Nephron (organoid): ENCODE results near the gene PVALB.

ENCODE experiments used
- H3K27ac Mint-ChIP-seq, 3 experiments: 2 replicates each; pipeline ENCODE4 v1.8.0; 2020; ENCODE audit warnings: mixed read lengths in 3 of 3, mild to moderate bottlenecking in 2 of 3, moderate library complexity in 1 of 3
- H3K27me3 Mint-ChIP-seq: 2 replicates; pipeline ENCODE4 v1.8.0; 2021; ENCODE audit warnings: low read depth, mild to moderate bottlenecking, moderate library complexity, mixed read lengths
- H3K36me3 Mint-ChIP-seq: 2 replicates; pipeline ENCODE4 v1.8.0; 2020; ENCODE audit warnings: low read depth, mixed read lengths
- H3K4me1 Mint-ChIP-seq: 2 replicates; pipeline ENCODE4 v1.8.0; 2020; ENCODE audit warnings: mixed read lengths
- H3K4me3 Mint-ChIP-seq, 3 experiments: 2 replicates each; pipeline ENCODE4 v1.8.0; 2020; ENCODE audit warnings: mild to moderate bottlenecking in 3 of 3, mixed read lengths in 3 of 3, moderate library complexity in 2 of 3
- H3K9me3 Mint-ChIP-seq: 2 replicates; pipeline ENCODE4 v1.8.0; 2020; ENCODE audit warnings: mixed read lengths
- TF ChIP-seq, protein P1 (sequence below), 3 experiments: fragments of 200-600 bp; sonication (generic); IDR thresholded peaks; one replicate each; pipeline ENCODE4 v1.5.0; 2021; ENCODE audit warnings: antibody characterized with exemption in 3 of 3; ENCODE audit not compliant: unreplicated experiment in 3 of 3

PVALB gene

DNA sequence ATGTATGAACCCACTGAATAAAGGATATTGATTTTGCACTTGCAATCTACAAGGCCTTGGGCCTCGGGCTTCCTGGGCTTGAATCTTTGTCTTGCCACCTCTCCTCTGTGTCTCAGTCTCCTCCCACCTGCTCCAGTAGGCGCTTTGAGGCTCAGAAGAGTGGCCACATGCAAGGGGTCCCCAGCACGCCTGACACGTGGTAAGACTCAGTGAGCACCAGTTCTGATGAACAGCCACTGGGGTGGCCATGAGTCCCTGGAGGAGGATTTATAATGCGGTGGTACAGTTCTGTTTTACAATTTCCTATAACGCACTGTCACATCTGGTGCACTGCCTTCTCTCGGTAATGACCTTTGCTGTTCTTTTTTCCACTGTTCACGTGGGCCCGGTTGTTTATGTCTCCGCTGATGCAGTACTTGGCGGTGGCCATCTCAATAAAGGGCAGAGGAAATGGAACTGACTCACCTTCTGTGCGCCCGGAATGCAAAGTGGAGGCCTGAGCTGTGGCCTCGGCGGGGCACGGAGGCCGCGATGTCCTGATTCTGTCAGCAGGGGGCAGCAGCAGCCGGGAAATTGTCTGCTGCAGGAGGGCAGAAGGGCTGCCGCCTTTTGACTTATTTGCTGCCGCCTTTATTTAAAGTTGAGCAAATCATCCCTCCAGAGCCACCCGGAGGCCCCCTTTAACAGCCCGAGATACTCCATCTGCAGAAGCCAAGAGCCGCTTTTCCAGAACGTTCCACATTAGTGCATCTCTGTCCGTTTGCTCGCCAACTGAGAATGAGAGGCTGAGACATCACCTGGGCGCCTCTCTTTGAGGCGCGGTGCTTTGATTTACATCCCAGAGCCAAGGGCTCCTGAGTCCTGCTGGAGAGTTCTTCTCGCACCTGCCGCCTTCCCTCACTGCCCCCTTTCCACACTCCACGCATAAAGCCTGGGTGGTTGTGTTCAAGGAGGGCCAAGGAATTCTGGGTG is 34.9 kb downstream of the PVALB start:
- TF ChIP-seq, protein P1, sequence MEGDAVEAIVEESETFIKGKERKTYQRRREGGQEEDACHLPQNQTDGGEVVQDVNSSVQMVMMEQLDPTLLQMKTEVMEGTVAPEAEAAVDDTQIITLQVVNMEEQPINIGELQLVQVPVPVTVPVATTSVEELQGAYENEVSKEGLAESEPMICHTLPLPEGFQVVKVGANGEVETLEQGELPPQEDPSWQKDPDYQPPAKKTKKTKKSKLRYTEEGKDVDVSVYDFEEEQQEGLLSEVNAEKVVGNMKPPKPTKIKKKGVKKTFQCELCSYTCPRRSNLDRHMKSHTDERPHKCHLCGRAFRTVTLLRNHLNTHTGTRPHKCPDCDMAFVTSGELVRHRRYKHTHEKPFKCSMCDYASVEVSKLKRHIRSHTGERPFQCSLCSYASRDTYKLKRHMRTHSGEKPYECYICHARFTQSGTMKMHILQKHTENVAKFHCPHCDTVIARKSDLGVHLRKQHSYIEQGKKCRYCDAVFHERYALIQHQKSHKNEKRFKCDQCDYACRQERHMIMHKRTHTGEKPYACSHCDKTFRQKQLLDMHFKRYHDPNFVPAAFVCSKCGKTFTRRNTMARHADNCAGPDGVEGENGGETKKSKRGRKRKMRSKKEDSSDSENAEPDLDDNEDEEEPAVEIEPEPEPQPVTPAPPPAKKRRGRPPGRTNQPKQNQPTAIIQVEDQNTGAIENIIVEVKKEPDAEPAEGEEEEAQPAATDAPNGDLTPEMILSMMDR (IDR thresholded peaks at IDR 0.05; ENCODE audit: unreplicated experiment in 3 of 3), result peak; percentile 94 to 96 (median 94)
- peaks cover 6% of the 10 kb centered on the region for H3K36me3 Mint-ChIP-seq
- H3K4me1 Mint-ChIP-seq, result peaks cover 12% of the 10 kb centered on the region
- peaks cover 7% of the 10 kb centered on the region for H3K9me3 Mint-ChIP-seq
- peaks cover 54% of the 10 kb centered on the region for H3K27me3 Mint-ChIP-seq
- no peak overlapping the region for H3K27ac Mint-ChIP-seq
- no peak overlapping the region for H3K4me3 Mint-ChIP-seq

DNA sequence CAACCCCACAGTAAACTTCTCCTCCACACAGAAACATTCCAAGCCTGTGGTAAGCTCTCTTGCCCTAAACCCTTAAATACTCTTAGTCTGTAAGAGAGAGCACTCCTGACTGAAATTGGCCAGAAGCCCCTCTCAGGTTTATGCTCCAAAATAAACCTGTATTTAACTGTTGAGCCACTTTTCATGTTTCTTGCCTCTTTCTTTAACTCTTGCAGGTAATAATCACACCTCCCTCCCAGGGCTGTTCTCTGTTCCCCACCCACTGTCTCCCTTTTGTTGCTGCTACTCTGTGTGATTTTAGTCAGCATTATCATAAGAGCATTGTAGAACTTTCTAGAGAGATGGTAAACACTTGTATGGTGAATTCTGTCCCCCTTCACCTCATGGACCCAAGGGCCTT is 38.8 kb downstream of the PVALB start:
- Mint-ChIP-seq H3K27ac (peak overlapping the region; percentile 12 to 29 (median 16)), H3K9me3 (peaks cover 10% of the 10 kb centered on the region), H3K4me1 (peaks cover 32% of the 10 kb centered on the region), H3K4me3 (peak overlapping the region; percentile 18 to 66 (median 58)), H3K27me3 (peaks cover 24% of the 10 kb centered on the region), H3K36me3 (peaks cover 6% of the 10 kb centered on the region)
- TF ChIP-seq, protein P1 (IDR thresholded peaks at IDR 0.05; ENCODE audit: unreplicated experiment in 3 of 3), result no peak

DNA sequence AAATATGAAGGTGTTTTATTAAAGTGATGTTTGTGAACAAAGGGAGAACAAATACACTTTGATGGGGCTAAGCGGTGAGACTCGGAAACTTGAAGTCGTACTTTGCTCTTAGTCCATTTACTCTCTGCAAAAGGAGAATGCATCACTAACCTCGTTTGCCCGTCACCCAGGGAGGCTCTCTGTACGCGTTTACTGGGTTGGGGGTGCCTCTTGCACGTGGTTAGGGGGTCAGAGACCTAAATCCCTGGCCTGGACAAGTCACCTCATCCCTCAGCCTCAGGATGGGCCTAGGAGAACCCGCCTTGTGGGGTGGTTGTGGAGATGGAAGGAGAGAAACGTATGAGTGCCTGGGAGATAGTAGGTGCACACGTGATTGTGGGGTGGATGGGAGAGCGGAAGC is 40.1 kb downstream of the PVALB start:
- H3K4me3 Mint-ChIP-seq, result peak overlapping the region; percentile 87 to 96 (median 94)
- TF ChIP-seq, protein P1 (IDR thresholded peaks at IDR 0.05; ENCODE audit: unreplicated experiment in 3 of 3), result no peak
- H3K27me3 Mint-ChIP-seq, result peaks cover 12% of the 10 kb centered on the region
- H3K9me3 Mint-ChIP-seq, result peaks cover 10% of the 10 kb centered on the region
- H3K27ac Mint-ChIP-seq, result peak overlapping the region; percentile 83 to 94 (median 85)
- peaks cover 9% of the 10 kb centered on the region for H3K36me3 Mint-ChIP-seq
- peaks cover 24% of the 10 kb centered on the region for H3K4me1 Mint-ChIP-seq

DNA sequence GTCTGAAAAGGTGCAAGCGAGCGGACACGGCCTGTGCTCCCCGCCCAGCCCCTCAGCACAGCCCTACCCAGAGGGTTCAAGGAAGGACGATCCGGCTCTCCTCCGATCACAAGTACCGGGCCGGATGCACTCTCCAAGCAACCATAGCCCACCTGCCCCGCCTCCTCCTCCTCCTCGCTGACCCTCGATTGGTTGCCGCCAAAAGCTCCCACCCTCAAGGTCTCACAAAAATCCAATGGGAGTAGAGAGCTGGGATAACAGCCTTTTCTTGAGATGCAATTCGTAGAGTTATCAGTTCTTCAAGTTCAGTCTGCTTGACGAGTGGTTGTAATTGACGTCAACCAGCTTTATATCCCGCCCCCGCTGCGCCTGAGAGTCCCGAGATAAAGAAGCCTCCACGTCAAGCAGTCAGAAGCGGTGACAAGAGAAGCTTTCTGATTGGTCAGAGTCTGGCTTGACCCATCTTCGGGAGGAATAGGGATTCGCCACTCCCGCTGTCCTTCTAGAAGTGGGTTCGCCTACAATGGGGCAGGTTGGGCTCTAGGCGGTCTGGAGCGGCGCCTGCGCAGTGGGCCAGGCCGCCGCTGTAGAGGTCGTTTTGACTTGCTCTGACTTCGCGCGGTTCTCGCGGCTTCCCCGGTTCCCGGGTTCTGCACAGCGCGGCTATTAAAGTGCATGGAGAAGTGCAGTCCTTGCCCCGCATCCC is 40.7 kb downstream of the PVALB start, which contains the start of gene IFT27:
Gene IFT27, minus strand, starts transcription at position 156 of the 706 bp plus-strand sequence. CDS start 412 bp downstream, outside the sequence.
- Mint-ChIP-seq H3K36me3 (peaks cover 11% of the 10 kb centered on the region), H3K9me3 (peaks cover 10% of the 10 kb centered on the region), H3K4me3 (peak within 1 kb of the TSS; percentile 87 to 96 (median 94)), H3K27ac (peak within 1 kb of the TSS; percentile 83 to 94 (median 85)), H3K27me3 (peaks cover 8% of the 10 kb centered on the region), H3K4me1 (peaks cover 27% of the 10 kb centered on the region)
- TF ChIP-seq, protein P1 (IDR thresholded peaks at IDR 0.05; ENCODE audit: unreplicated experiment in 3 of 3), result no peak

DNA sequence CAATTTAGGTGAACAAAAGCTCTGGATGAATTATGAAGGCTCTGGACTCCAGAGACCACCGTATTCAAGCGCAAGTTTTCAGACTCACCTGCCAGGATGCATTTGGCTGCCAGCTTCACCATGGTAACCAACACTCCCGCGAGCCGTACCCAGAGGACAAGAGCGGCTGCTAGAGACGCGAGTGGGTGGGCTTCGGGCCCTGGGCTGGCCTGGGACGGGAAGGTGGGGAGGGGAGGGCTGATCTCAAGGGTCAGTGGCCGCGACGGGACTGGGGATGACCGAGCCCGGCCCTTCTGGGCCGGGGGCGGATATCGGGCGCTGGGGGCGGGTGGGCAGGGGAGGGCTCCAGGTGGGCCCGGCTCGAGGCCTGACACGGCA is 41.3 kb downstream of the PVALB start:
- H3K36me3 Mint-ChIP-seq, result peaks cover 11% of the 10 kb centered on the region
- H3K27ac Mint-ChIP-seq, result peak overlapping the region; percentile 60 to 85 (median 83)
- H3K9me3 Mint-ChIP-seq, result peaks cover 10% of the 10 kb centered on the region
- H3K4me3 Mint-ChIP-seq, result peak overlapping the region; percentile 87 to 96 (median 94)
- peaks cover 32% of the 10 kb centered on the region for H3K4me1 Mint-ChIP-seq
- TF ChIP-seq, protein P1 (IDR thresholded peaks at IDR 0.05; ENCODE audit: unreplicated experiment in 3 of 3), result no peak
- peaks cover 8% of the 10 kb centered on the region for H3K27me3 Mint-ChIP-seq
